ENCODE results near the gene TMEM63A. TPM values are rescaled to one million over a fixed set of nuclear protein-coding genes. Genes with fewer than 3 reads are reported as not detected.

The TMEM63A gene
- total RNA-seq, 4 donors from 2014 or later = 6.3 to 19.5 (median 10.6) TPM

DNA sequence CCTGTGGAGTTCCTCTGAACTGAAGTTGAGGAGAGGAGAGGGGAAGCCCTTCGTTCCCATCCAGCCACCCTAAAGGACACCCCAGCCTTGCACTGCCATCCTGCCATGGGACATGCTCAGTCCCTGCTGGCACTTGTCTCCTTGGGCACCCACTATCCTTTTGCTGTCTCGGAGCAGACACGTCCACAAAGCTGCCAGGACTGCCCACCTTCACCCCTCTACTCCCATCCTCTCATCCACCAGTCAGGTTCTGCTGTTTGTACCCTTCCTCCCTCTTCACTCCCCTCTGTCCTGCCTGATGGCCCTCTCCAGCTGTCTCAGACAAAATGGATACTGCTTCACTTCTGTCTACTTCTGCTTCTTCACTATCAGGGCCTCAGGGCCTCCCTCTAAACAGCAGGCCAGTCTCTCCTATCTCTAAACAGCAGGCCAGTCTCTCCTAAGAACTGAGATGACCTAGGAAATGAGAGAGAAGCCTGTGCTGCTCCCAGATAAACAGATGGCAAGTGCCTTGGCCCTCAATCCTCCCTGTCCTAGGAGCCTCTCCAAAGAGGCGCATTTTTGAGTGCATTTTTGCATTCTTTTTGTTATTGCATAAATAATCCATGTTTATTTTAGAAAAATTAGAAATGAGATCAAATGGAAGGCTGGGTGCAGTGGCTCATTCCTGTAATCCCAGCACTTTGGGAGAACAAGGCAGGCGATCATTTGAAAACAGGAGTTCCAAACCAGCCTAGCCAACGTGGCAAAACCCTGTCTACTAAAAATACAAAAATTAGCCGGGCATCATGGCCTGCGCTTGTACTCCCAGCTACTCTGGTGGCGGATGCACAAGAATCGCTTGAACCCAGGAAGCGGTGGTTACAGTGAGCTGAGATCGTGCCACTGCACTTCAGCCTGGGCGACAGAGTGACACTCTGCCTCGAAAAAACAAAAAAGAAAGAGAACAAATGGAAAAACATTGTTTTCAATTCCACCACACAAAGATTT, 46.3 kb upstream of the TMEM63A start:
- ATAC-seq = no peak
- Histone ChIP-seq H3K4me3 (no peak overlapping the region), H3K36me3 (no peaks in the 10 kb centered on the region), H3K9me3 (no peaks in the 10 kb centered on the region), H3K27me3 (no peaks in the 10 kb centered on the region), H3K27ac (no peak overlapping the region), H3K4me1 (peaks cover under 1 to 4% of the 10 kb centered on the region in 2 donors)
- TF ChIP-seq, protein P1, sequence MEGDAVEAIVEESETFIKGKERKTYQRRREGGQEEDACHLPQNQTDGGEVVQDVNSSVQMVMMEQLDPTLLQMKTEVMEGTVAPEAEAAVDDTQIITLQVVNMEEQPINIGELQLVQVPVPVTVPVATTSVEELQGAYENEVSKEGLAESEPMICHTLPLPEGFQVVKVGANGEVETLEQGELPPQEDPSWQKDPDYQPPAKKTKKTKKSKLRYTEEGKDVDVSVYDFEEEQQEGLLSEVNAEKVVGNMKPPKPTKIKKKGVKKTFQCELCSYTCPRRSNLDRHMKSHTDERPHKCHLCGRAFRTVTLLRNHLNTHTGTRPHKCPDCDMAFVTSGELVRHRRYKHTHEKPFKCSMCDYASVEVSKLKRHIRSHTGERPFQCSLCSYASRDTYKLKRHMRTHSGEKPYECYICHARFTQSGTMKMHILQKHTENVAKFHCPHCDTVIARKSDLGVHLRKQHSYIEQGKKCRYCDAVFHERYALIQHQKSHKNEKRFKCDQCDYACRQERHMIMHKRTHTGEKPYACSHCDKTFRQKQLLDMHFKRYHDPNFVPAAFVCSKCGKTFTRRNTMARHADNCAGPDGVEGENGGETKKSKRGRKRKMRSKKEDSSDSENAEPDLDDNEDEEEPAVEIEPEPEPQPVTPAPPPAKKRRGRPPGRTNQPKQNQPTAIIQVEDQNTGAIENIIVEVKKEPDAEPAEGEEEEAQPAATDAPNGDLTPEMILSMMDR (IDR thresholded peaks at IDR 0.05 in 4 of 5, conservative IDR thresholded peaks at IDR 0.05 in 1 of 5) = no peak
- no peak for TF ChIP-seq POLR2A (IDR thresholded peaks at IDR 0.05)
- intact Hi-C loops (cut with DNase I; ENCODE audit: low total_unique reads) (no loop called here), in situ Hi-C loops (cut with MboI; ENCODE audit: low sequenced_read_pairs in 4 of 4) (no loop called here)
- DNase-seq = no peak

DNA sequence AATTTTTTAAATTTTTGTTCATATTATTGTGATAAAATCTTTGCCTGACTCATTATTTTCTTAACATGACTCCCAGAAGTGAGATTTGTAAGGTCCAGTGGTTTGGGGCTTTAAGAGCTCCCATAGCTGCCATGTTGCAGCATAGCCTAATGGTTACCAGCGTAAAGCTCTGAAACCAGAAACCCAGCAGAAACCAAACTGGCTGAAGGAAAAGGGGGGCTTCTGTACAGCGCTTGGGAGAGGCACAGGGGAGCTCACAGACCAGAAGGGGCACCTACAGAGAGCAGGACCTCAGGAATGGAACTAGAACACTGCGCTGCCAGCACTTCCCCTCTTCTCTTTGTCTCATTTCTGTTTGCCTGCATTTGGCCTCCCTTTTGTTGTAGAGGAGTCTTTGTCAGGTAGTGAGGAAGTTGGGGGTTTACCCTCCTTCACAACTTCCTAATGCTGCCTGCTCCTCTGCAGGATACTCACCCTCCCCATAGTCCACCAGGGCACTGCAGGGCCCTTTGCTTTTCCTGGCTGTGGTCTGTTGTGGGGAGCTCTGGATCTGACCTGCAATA, 44.5 kb upstream of the TMEM63A start:
- in situ Hi-C loops (cut with MboI; ENCODE audit: low sequenced_read_pairs in 4 of 4) = no loop called here
- H3K27ac ChIP-seq = no peak overlapping the region
- H3K4me1 ChIP-seq = peaks cover 8 to 11% of the 10 kb centered on the region in 2 donors
- intact Hi-C loops (cut with DNase I; ENCODE audit: low total_unique reads) = no loop called here
- peaks cover 0 to 9% of the 10 kb centered on the region in 2 donors for H3K36me3 ChIP-seq
- no peaks in the 10 kb centered on the region for H3K9me3 ChIP-seq
- H3K27me3 ChIP-seq = no peaks in the 10 kb centered on the region
- TF ChIP-seq, protein P1 (IDR thresholded peaks at IDR 0.05 in 4 of 5, conservative IDR thresholded peaks at IDR 0.05 in 1 of 5) = no peak
- no peak for TF ChIP-seq POLR2A (IDR thresholded peaks at IDR 0.05)
- ATAC-seq (no peak), DNase-seq (no peak)
- no peak overlapping the region for H3K4me3 ChIP-seq

DNA sequence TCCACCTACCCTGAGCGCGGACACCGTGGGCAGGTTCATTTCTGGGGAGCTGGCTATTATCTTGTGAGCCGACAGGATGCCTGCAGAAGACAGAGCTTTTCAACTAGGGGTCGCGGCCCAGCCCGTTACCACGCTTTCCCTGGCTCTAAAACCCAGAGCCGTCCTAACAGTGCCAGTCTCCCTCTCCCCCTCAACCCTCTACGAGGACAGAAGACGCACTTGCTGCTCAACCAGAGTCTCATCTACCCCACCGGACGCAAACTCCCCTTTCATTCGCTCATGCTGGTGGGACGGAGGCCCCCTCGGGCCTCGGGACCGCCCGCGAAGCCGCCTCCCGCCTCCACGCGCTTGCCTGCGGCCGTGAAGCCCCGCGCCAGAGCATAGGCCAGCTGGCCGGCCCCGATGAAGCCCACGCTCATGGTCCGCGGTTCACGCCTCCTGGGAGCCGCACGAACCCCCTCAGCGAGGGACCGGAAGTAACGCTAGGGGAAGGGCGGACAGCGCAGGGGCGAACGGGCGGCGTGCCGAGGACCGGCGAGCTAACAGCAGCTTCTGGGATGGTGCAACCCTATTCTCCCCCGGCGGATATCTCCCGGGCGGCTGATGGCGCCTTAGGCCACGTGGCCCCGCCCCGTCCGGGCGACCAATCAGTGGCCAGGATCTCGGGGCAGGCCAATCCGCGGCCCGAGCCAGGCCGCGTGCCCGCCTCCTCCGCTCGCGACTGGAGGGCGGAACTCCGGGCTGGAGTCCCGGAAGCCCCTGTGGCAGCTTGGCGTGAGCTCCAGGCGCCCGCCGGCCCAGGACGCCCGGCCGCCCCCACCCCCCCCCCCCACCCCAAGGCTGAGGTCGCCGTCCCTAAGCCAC, 41.7 kb upstream of the TMEM63A start, which contains the start of gene PYCR2:
TSS of gene PYCR2 (minus strand) at position 559 of the 864 bp plus-strand sequence. CDS start at position 419, 140 bp downstream.
- Histone ChIP-seq H3K36me3 (peaks cover 0 to 24% of the 10 kb centered on the region in 2 donors), H3K4me3 (peak within 1 kb of the TSS; percentile 93 to 100 (median 98)), H3K27ac (peak within 1 kb of the TSS; percentile 95 to 100 (median 98)), H3K9me3 (no peaks in the 10 kb centered on the region), H3K4me1 (peaks cover 15 to 16% of the 10 kb centered on the region in 2 donors), H3K27me3 (no peaks in the 10 kb centered on the region)
- peak; percentile 91 to 97 for DNase-seq
- intact Hi-C loops (cut with DNase I; ENCODE audit: low total_unique reads) (loop anchor here (1.0 to 2.0 kb wide), 3 partner anchors 43 to 111 kb away; partner anchors contain the start of gene SDE2), in situ Hi-C loops (cut with MboI; ENCODE audit: low sequenced_read_pairs in 4 of 4) (no loop called here)
- peak; percentile 96 to 97 for ATAC-seq
- TF ChIP-seq POLR2A (IDR thresholded peaks at IDR 0.05) = peak; percentile 75 to 87
- TF ChIP-seq, protein P1 (IDR thresholded peaks at IDR 0.05 in 4 of 5, conservative IDR thresholded peaks at IDR 0.05 in 1 of 5) = no peak

DNA sequence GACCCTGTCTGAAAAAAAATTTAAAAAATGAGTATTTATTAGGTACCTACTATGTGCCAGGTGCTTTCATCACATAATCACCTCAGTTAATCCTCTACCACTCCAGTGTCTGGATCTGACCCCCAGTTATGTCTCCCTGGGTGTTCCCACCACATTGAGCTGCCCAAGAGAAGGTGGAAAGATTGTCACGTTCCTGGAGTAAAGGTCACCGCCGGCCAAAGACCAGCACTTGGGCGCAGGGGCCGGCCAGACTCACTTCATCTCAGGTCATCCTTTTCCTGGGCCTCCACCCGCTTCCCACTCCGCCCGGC, 41.2 kb upstream of the TMEM63A start:
- intact Hi-C loops (cut with DNase I; ENCODE audit: low total_unique reads) = no loop called here
- in situ Hi-C loops (cut with MboI; ENCODE audit: low sequenced_read_pairs in 4 of 4) = no loop called here

More for the DNA sequence above, 41.2 kb upstream of the TMEM63A start:
- Histone ChIP-seq H3K36me3 (peaks cover 0 to 28% of the 10 kb centered on the region in 2 donors), H3K27me3 (no peaks in the 10 kb centered on the region), H3K4me1 (peaks cover 15 to 16% of the 10 kb centered on the region in 2 donors), H3K27ac (peak overlapping the region; percentile 95 to 100 (median 98)), H3K9me3 (no peaks in the 10 kb centered on the region), H3K4me3 (peak overlapping the region; percentile 93 to 100 (median 98))
- DNase-seq (no peak), ATAC-seq (no peak)
- TF ChIP-seq POLR2A (IDR thresholded peaks at IDR 0.05) = no peak
- TF ChIP-seq, protein P1 (IDR thresholded peaks at IDR 0.05 in 4 of 5, conservative IDR thresholded peaks at IDR 0.05 in 1 of 5) = no peak
